ENCODE results near the gene PTPN23.

GRCh38 chr3:47365213-47366153 is 15.3 kb upstream of the PTPN23 start:
- TF ChIP-seq CTCF (conservative IDR thresholded peaks at IDR 0.05; ENCODE audit: low read length) (no peak), EZH2phosphoT487 (IDR thresholded peaks at IDR 0.05; ENCODE audit: borderline replicate concordance) (no peak)
